ENCODE results near the gene ZFP36L1.
"Not testable (repeated sequence)": the region's sequence is repeated elsewhere in the genome, so short reads cannot be mapped to it uniquely, and the experiment has no call there.

ZFP36L1 gene

GRCh38 chr14:68784226-68784910, 8.5 kb downstream of the ZFP36L1 start:
- no peak for DNase-seq (ENCODE audit: low read depth in 2 of 2)

DNA sequence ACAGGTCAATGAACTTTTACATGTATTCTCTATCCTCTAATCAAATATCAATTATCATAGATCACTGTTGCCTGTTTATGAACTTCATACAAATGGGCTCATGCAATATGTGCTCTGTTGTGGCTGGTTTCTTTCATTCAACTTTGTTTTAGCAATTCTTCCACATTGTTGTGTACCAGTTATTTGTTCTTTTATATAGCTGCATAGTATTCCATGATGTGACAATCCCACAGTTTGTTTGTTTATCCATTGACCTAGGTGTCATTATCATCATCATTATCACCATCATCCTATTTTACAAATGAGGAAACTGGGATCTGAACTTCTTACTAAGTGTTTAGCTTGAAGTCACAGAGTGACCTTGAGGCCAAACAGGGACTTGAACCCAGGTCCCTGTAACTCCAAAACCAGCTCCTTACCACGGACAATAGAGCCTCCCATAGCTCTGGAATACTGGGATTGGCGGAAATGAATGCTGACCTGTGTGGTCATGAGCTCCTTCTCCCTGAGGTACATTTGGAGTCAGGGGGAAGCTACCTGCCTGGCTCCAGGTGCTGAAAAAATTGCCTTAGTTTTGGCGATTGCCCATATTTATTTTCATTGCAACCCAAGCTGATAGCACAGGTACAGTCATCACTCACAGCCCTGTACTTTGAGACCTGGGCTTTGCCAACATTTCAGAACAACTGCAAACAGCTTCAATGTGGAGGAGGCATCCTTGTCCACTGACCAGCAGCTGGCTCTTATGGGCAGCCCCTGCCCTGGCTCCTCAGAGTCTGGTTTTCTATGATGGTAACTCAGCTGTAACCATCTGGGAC, 9.2 kb downstream of the ZFP36L1 start:
- no peak for DNase-seq (ENCODE audit: low read depth in 2 of 2)

- no peak for DNase-seq (ENCODE audit: low read depth in 2 of 2)
Measured at GRCh38 chr14:68782091-68782981, 10.5 kb downstream of the ZFP36L1 start.

DNA sequence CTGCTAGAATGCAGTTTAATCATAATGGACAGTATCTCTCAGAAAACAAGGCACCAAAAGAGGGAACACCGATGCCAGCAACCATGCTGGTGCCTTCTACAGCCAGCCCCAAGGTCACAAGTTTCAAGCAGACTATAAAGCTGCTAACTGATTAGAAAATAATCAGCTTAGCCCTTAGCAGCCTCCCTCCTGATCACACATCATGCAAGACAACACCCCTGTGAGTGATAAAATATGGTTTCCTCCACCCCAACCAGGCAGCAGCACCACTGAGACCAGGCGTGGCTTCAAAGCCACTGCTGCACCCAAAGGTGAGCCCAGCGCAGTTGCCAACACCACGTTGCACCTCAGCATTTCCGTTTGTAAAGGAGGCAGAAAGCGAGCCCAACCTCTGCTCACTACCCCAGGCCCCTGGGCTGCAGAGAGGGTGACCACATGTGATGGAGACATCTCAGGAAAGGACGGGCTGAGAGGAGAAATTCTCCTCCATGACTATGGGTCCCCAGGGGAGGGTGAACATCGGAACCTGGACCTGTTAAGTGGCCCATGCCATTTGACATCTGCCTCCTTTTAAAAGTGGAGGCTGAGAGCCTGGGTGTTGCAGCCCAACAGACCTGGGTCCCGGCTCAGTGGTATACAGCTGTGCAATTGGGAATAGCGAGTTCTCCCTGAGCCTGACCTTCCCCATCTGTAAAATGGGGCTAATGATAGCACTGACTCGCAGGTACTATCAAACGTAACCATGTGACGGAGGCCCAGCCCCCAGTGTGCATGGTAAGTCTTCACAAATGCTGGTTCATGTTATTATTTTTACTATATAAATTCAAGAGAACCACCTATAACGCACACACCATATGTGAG, 11.5 kb downstream of the ZFP36L1 start:
- DNase-seq (ENCODE audit: low read depth in 2 of 2), result no peak

DNA sequence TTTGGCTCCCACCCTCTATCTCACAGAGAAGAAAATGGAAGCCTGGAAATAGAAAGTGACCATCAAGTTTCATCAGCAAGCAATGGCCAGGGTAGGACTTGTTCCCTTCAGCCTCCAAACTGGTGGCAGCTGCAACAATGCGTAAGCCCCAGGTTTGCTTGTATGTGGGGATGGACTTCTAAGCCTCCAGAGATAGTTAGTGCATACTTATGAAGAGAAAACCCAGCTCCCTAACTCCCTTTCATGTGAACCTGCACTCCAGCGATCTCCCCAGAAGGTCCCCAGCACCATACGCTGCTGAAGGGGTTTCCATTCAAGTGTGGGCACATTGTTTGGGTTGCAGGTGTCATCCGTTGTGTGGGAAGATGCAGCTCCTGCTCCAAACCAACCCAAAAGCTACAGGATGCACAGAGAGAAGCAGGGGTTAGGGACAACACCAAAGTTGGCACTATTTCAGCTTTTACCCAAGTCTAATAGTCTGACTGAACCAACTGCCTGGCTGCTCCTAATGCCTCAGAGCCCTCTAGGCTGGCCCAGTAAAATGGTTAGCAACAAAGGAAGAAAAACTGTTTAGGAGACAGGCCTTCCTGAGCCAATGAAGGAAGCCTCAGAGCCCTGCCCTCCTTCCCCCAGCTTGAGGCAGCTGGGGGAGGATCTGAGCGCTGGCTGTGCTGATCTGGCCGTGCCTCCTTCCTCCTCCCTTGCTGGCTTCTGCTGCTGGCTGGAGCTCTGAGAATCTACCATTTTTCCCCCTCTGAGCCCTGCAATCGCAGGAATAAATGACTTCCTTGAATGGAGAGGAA, 12.3 kb downstream of the ZFP36L1 start:
- no peak for DNase-seq (ENCODE audit: low read depth in 2 of 2)

- DNase-seq (ENCODE audit: low read depth in 2 of 2), result peak in 1 of 2 donors; percentile 55
Measured at GRCh38 chr14:68779761-68780323, 13.0 kb downstream of the ZFP36L1 start.

DNA sequence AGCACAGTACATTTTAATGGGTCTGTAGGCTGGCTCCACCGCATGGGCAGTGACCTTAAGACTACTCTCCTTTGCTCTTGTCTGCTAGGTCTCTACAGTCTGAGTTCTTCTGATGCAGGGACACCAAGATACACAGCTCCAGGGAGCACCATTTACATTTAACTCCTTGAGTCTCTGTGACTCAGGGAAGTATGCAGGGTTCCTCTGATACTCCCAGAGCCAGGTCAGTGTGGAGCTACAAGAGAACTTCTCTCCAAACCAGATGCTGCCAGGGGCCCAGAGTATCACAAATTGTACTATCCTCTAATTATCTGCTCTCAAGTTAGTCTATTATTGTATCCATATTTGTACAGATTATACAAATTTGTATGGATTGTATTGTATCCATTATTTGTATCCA, 15.2 kb downstream of the ZFP36L1 start:
- no peak for DNase-seq (ENCODE audit: low read depth in 2 of 2)

GRCh38 chr14:68775614-68776126, 17.2 kb downstream of the ZFP36L1 start:
- no peak for DNase-seq (ENCODE audit: low read depth in 2 of 2)

DNA sequence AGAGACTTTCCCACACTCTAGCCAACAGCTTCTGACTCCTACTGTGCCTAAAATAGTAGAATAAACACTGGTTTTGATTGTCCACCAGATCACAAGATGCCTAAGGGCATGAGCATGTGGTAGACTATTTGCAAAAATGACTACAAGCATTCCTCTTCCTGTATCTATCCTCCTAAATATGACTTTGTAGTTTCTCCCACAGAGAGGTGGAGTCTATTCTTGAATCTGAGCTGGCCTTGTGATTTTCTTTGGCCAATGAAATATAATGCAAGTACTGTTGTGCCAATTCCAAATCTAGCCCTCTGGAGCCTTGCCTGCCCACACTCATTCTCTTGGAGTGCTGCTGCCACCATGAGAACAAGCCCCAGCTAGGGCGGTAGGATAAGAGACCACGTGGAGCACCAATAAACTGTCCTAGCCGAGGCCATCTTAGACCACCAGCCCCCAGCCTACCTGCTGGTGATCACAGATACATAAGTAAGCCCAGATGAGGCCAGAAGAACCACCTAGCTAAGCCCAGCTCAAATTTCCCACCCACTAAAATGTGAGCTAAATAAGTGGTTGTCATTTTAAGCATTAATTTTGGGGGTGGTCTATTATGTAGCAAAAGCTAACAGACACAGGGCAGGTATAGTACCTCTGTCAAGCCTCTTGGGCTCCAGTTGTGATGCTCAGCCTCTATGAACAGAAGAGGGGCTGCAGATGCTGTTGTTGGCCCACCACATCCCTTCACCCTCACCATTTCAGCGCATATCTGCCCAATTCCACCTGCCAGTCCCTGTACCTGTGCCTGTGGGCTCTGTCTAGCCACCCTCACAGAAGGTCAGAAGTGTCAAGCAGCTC, 17.9 kb downstream of the ZFP36L1 start:
- DNase-seq (ENCODE audit: low read depth in 2 of 2), result no peak

DNA sequence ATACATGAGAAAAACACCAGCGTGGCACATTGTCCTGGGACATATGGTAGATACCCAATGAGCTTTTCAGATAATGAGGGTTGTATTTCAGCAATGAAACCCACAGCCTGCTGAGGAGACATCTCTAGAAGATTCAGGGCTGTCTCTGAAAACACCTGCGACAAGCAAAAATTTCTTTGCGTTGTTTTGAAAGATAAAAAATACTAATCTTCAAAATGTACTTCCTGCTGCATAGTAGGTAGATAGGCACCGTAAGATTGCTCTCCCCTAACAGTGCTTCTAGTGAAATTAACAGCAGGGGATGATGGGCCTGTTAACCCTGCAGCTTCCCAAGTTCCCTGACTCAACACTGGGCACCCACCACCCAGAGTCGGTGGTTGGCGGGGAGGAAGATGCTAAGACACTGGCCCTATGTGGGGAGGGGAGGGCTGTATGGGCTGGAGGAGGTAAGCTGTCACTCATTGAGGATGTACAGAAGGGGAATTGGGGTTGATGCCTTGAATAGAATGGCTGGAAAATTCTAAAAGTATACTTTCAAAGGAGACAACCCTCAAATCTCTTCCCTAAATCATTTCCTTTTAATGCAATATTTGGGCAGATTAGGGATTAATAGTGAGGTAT, 20.0 kb downstream of the ZFP36L1 start:
- no peak for DNase-seq (ENCODE audit: low read depth in 2 of 2)

- DNase-seq (ENCODE audit: low read depth in 2 of 2), result no peak
Measured at GRCh38 chr14:68771631-68772030, 21.2 kb downstream of the ZFP36L1 start.

DNA sequence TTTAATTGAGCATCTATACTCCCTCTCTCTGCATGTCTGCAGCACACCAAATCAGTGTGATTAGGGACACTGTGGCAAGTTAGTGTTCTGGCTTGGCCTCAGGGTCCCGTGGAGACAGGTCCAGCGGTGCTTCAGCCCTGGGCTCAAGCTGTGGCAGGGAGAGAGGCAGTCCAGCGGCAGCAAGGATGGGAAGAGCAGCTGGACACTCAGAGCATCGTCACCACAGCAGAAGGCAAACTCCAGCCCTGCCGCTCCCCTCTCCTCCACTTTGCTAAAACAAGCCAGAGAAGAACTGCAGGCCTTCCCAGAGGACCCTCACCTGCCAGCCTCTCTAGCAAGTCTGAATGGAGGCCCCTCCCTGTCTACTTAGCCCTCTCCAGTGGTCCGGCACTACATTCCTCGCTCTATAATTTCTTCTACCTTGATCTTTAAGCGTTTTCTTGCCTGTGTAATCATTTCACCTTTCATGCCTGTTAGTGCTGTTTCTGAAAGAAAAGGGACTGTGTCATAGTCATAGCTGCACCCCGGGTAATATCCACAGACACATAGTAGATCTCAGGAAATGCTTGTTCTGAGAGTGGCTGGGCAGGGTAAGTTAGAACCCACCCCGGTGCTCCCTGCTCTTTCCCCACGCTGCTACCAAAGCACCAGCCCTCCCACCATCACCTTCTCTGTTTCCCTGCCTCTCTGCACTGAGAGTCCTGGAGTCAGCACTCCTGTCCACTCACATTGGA, 22.1 kb downstream of the ZFP36L1 start:
- DNase-seq (ENCODE audit: low read depth in 2 of 2), result no peak

- DNase-seq (ENCODE audit: low read depth in 2 of 2), result no peak
Measured at GRCh38 chr14:68770051-68770450, 22.8 kb downstream of the ZFP36L1 start.

GRCh38 chr14:68768316-68768715, 24.6 kb downstream of the ZFP36L1 start:
- DNase-seq (ENCODE audit: low read depth in 2 of 2), result no peak

- no peak for DNase-seq (ENCODE audit: low read depth in 2 of 2)
Measured at GRCh38 chr14:68767248-68767645, 25.6 kb downstream of the ZFP36L1 start.

GRCh38 chr14:68766299-68767247, 26.3 kb downstream of the ZFP36L1 start:
- DNase-seq (ENCODE audit: low read depth in 2 of 2), result no peak

DNA sequence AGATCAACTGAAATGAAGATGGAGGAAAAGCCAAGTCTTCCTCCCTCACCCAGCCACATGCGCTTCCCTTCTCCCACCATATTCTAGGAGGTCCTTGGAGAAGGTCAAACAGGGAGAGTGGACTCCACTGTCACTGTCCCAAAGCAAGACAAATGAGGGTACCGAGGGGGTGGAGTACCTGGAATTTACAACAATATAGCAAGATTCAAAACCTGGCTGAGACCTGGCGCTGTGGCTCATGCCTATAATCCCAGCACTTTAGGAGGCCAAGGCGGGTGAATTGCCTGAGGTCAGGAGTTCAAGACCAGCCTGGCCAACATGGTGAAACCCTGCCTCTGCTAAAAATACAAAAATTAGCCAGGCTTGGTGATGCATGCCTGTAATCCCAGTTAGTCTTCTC, 29.0 kb downstream of the ZFP36L1 start:
- DNase-seq (ENCODE audit: low read depth in 2 of 2), result not testable (repeated sequence)
